ENCODE data around the gene TCEAL4.

DNA sequence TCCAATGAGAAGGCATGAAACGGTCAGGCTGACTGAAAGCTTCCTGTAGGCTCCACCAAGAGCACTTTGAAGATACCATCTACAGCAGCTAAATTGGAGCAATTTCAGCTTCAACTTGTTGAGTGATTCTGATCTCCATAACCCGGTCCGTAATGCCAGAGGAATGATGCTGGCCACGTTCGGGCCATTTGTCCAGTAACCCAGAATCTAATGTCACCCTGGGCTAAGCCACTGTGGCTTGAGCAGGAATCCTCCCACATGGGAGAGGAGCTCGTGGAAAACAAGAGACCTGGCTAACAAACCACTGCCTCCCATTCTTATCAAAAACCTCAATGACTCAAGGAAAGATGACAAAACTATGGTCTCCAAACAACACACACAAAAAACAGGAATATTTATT, 14.2 kb upstream of the TCEAL4 start:
- TF ChIP-seq POLR2A (IDR thresholded peaks at IDR 0.05), result no peak
- TF ChIP-seq, protein P1, sequence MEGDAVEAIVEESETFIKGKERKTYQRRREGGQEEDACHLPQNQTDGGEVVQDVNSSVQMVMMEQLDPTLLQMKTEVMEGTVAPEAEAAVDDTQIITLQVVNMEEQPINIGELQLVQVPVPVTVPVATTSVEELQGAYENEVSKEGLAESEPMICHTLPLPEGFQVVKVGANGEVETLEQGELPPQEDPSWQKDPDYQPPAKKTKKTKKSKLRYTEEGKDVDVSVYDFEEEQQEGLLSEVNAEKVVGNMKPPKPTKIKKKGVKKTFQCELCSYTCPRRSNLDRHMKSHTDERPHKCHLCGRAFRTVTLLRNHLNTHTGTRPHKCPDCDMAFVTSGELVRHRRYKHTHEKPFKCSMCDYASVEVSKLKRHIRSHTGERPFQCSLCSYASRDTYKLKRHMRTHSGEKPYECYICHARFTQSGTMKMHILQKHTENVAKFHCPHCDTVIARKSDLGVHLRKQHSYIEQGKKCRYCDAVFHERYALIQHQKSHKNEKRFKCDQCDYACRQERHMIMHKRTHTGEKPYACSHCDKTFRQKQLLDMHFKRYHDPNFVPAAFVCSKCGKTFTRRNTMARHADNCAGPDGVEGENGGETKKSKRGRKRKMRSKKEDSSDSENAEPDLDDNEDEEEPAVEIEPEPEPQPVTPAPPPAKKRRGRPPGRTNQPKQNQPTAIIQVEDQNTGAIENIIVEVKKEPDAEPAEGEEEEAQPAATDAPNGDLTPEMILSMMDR (IDR thresholded peaks at IDR 0.05), result no peak
